Endothelial cell of umbilical vein (primary cell): ENCODE measurements around the gene GRK5. TPM values are rescaled to one million over a fixed set of nuclear protein-coding genes. Genes with fewer than 3 reads are reported as not detected.

ENCODE experiments used
- BruUV-seq: library from RNA; stranded (reverse); fragments of 400-500 nt; replicated peaks from 2 replicates; lab custom pipeline; 2021; lab: Mats Ljungman, UMichigan
- CTCF ChIA-PET: fragments of 300-600, 350-600 bp; sonication (Branson Sonifier 250); formaldehyde crosslinking; loops from one replicate; lab custom pipeline; 2021; ENCODE audit warnings: antibody characterized with exemption, inconsistent platforms; lab: Charles Lee
- POLR2A ChIA-PET: fragments of 300-600, 350-600 bp; sonication (Branson Sonifier 250); formaldehyde crosslinking; loops from one replicate; lab custom pipeline; 2021; ENCODE audit warnings: antibody characterized with exemption, inconsistent platforms; lab: Charles Lee
- DNase-seq: peaks from one replicate; pipeline ENCODE4 v3.0.0-alpha.2; 2011; ENCODE audit warnings: low read depth, low spot score
- FAIRE-seq: peaks from 2 replicates; lab custom pipeline; 2011; peaks lifted over from hg19 to GRCh38; lab: Jason Lieb, UNC
- H2AFZ ChIP-seq: 2 replicates; pipeline ENCODE4 v1.6.0; 2012; ENCODE audit warnings: low read depth, low read length, control low read depth, inconsistent platforms
- H3K27ac ChIP-seq: 2 replicates; pipeline ENCODE4 v1.5.1; 2011; ENCODE audit warnings: low read depth, mild to moderate bottlenecking, control low read depth, low read length, moderate library complexity; ENCODE audit not compliant: insufficient read depth
- H3K27me3 ChIP-seq, 2 experiments: 2 replicates each; pipeline versions ENCODE4 v1.6.0 to v1.6.1; 2011; ENCODE audit warnings: low read length in 2 of 2, mixed read lengths in 1 of 2; ENCODE audit not compliant: control insufficient read depth in 2 of 2, insufficient read depth in 2 of 2
- H3K36me3 ChIP-seq, 2 experiments: 2 replicates in 1 of 2; 3 replicates in 1 of 2; pipeline ENCODE4 v1.5.1; 2011; ENCODE audit warnings: low read length in 2 of 2, mild to moderate bottlenecking in 1 of 2, moderate library complexity in 1 of 2; ENCODE audit not compliant: control insufficient read depth in 2 of 2, insufficient read depth in 2 of 2; ENCODE audit errors: extremely low read depth in 1 of 2
- H3K4me1 ChIP-seq: 3 replicates; pipeline ENCODE4 v1.5.1; 2011; ENCODE audit warnings: mild to moderate bottlenecking, low read length; ENCODE audit not compliant: control insufficient read depth, insufficient read depth; ENCODE audit errors: extremely low read depth
- H3K4me2 ChIP-seq: 2 replicates; pipeline ENCODE4 v1.6.1; 2011; ENCODE audit warnings: low read length, control low read depth, mixed read lengths; ENCODE audit not compliant: insufficient read depth
- H3K4me3 ChIP-seq, 3 experiments: fragments of 200-600 bp in 1 of 3; sonication (generic), shearing (Covaris generic) in 1 of 3; replicated peaks in 1 of 3; 2 replicates each; pipeline ENCODE4 v1.5.1; 2011 to 2016; ENCODE audit warnings: control low read depth in 3 of 3, low read length in 3 of 3, mild to moderate bottlenecking in 2 of 3, inconsistent platforms in 1 of 3, low read depth in 1 of 3, moderate library complexity in 1 of 3; ENCODE audit not compliant: insufficient read depth in 1 of 3
- H3K79me2 ChIP-seq: 2 replicates; pipeline ENCODE4 v1.6.0; 2012; ENCODE audit warnings: low read length, inconsistent platforms; ENCODE audit not compliant: control insufficient read depth, insufficient read depth
- H3K9ac ChIP-seq: replicated peaks from 2 replicates; pipeline ENCODE3; 2011; ENCODE audit warnings: low read length, control low read depth; ENCODE audit not compliant: insufficient read depth; ENCODE audit errors: extremely low read depth
- H3K9me1 ChIP-seq: replicated peaks from 3 replicates; pipeline ENCODE4 v1.6.0; 2011; ENCODE audit warnings: mild to moderate bottlenecking, low read length; ENCODE audit not compliant: control insufficient read depth, insufficient read depth; ENCODE audit errors: extremely low read depth
- H3K9me3 ChIP-seq: replicated peaks from 2 replicates; pipeline ENCODE4 v1.5.1; 2012; ENCODE audit warnings: low read length, inconsistent platforms; ENCODE audit not compliant: control insufficient read depth, insufficient read depth
- H4K20me1 ChIP-seq: replicated peaks from 2 replicates; pipeline ENCODE3; 2011; ENCODE audit warnings: mild to moderate bottlenecking, low read length; ENCODE audit not compliant: control insufficient read depth, insufficient read depth; ENCODE audit errors: extremely low read depth
- EZH2 ChIP-seq: IDR thresholded peaks from 2 replicates; pipeline ENCODE4 v1.6.1; 2012; ENCODE audit warnings: borderline replicate concordance, low read depth, mild to moderate bottlenecking, moderate library complexity, low read length, inconsistent platforms; ENCODE audit not compliant: severe bottlenecking
- FOS ChIP-seq: IDR thresholded peaks from 2 replicates; pipeline ENCODE4 v1.6.1; 2011; ENCODE audit warnings: mild to moderate bottlenecking, low read length, moderate library complexity, borderline replicate concordance; ENCODE audit not compliant: insufficient read depth
- GATA2 ChIP-seq: IDR thresholded peaks from 2 replicates; pipeline ENCODE4 v1.7.0; 2011; ENCODE audit warnings: low read depth, mild to moderate bottlenecking, moderate library complexity, mixed read lengths, low read length; ENCODE audit not compliant: insufficient read length, insufficient read depth
- JUN ChIP-seq: IDR thresholded peaks from 2 replicates; pipeline ENCODE4 v1.6.1; 2011; ENCODE audit warnings: borderline replicate concordance, low read depth; ENCODE audit not compliant: insufficient read length, insufficient read depth
- MYC ChIP-seq: IDR thresholded peaks from one replicate; pipeline ENCODE4 v1.6.1; 2011; ENCODE audit warnings: mild to moderate bottlenecking, low read depth, low read length
- POLR2A ChIP-seq: IDR thresholded peaks from 2 replicates; pipeline ENCODE4 v1.6.1; 2012; ENCODE audit warnings: low read depth, mild to moderate bottlenecking, control low read depth, low read length
- POLR2AphosphoS5 ChIP-seq: IDR thresholded peaks from 2 replicates; pipeline ENCODE4 v1.6.1; 2012; ENCODE audit warnings: low read depth, mild to moderate bottlenecking, control low read depth, low read length, moderate library complexity; ENCODE audit not compliant: insufficient read depth
- dilution Hi-C: fragments of 300-500 bp; cut with MboI; formaldehyde crosslinking; loops from one replicate; pipeline ENCODE4 v1.15.0; 2019; ENCODE audit warnings: low sequenced_read_pairs; ENCODE audit not compliant: extremely low pct_ligation_motif_present
- intact Hi-C: fragments of 100-400 bp; cut with micrococcal nuclease; formaldehyde crosslinking; loops from one replicate; pipeline ENCODE4 v1.10.0; 2022
- polyA plus RNA-seq, 4 experiments: library from polyadenylated mRNA; depleted of rRNA in 3 of 4; stranded (reverse) in 3 of 4; unstranded in 1 of 4; fragments of >200 nt; gene quantifications; 2 replicates each; pipeline versions ENCODE4 v1.2.1 to v1.2.3, GENCODE V29; 2011 to 2012; ENCODE audit warnings: missing spikeins in 1 of 4
- total RNA-seq: library from RNA; stranded (reverse); gene quantifications from 2 replicates; pipeline ENCODE4 v1.2.3, GENCODE V29; 2021
- TF ChIP-seq, protein P1 (sequence below): IDR thresholded peaks from 2 replicates; pipeline ENCODE4 v1.6.1; 2011; ENCODE audit not compliant: insufficient read depth, insufficient read length
- TF ChIP-seq, protein P2 (sequence below), 2 donors: IDR thresholded peaks; 1 replicate in 1 of 2; 2 replicates in 1 of 2; pipeline ENCODE4 v1.5.1; 2011; ENCODE audit warnings: low read length in 2 of 2, mild to moderate bottlenecking in 2 of 2, moderate library complexity in 2 of 2, control low read depth in 1 of 2, inconsistent platforms in 1 of 2, low read depth in 1 of 2; ENCODE audit not compliant: insufficient read depth in 1 of 2; ENCODE audit errors: extremely low read depth in 1 of 2

GRK5 gene
- total and polyA plus RNA-seq, 2 donors (not counting 3 experiments of a cell fraction or from before 2014, with no cell fraction given) = 13.1 to 29.5 TPM

DNA sequence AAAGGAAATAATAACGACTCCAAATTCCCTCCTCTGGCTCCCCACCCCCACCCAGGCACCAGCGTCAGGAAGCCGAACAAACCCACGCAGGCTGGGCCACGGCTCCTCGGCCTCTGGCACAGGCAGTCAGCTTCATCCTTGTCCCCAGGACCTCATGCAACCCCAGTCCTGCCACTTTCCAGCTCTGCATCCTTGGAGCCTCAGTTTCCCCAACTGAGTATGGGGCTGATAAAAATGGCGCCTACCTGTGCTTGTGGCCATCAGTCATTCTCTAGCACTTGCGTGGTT is 198.1 kb downstream of the GRK5 start:
- POLR2A ChIA-PET = interaction anchor here (0.5 kb wide), 2 partner anchors 196 to 198 kb away, joined by 3 to 7 read pairs; partner anchors contain the start of gene GRK5
- CTCF ChIA-PET = interaction anchor here (0.6 to 2.3 kb wide), 5 partner anchors 13 to 206 kb away, joined by 3 to 7 read pairs (median 4); no protein-coding TSS in a partner anchor
- no TSS peak for BruUV-seq

More for the DNA sequence above, 198.1 kb downstream of the GRK5 start:
- no peaks in the 10 kb centered on the region for H3K79me2 ChIP-seq
- peak overlapping the region; percentile 13 for H3K9ac ChIP-seq
- no peaks in the 10 kb centered on the region for H3K36me3 ChIP-seq
- no peak for FAIRE-seq
- no peaks in the 10 kb centered on the region for H3K9me3 ChIP-seq
- no peak for TF ChIP-seq POLR2AphosphoS5
- TF ChIP-seq EZH2 = no peak
- no peak for TF ChIP-seq FOS
- TF ChIP-seq GATA2 = no peak
- TF ChIP-seq POLR2A = no peak
- no peak for TF ChIP-seq JUN
- no peak for TF ChIP-seq MYC
- TF ChIP-seq, protein P1, sequence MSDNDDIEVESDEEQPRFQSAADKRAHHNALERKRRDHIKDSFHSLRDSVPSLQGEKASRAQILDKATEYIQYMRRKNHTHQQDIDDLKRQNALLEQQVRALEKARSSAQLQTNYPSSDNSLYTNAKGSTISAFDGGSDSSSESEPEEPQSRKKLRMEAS = no peak
- TF ChIP-seq, protein P2, sequence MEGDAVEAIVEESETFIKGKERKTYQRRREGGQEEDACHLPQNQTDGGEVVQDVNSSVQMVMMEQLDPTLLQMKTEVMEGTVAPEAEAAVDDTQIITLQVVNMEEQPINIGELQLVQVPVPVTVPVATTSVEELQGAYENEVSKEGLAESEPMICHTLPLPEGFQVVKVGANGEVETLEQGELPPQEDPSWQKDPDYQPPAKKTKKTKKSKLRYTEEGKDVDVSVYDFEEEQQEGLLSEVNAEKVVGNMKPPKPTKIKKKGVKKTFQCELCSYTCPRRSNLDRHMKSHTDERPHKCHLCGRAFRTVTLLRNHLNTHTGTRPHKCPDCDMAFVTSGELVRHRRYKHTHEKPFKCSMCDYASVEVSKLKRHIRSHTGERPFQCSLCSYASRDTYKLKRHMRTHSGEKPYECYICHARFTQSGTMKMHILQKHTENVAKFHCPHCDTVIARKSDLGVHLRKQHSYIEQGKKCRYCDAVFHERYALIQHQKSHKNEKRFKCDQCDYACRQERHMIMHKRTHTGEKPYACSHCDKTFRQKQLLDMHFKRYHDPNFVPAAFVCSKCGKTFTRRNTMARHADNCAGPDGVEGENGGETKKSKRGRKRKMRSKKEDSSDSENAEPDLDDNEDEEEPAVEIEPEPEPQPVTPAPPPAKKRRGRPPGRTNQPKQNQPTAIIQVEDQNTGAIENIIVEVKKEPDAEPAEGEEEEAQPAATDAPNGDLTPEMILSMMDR (IDR thresholded peaks at IDR 0.05; ENCODE audit: extremely low read depth in 1 of 2, insufficient read depth in 1 of 2, low read depth in 1 of 2, low read length in 2 of 2) = no peak
- no peak overlapping the region for H3K4me2 ChIP-seq
- H2AFZ ChIP-seq = no peak overlapping the region
- intact Hi-C loops = no loop called here
- H3K27me3 ChIP-seq = no peaks in the 10 kb centered on the region
- H3K9me1 ChIP-seq = no peaks in the 10 kb centered on the region
- H3K27ac ChIP-seq = peak overlapping the region; percentile 4
- no peak overlapping the region for H3K4me3 ChIP-seq
- H3K4me1 ChIP-seq = peaks cover 51% of the 10 kb centered on the region
- H4K20me1 ChIP-seq = no peaks in the 10 kb centered on the region
- dilution Hi-C loops = no loop called here
- no peak for DNase-seq
